ENCODE data around the gene CTBP1.

CTBP1 gene

DNA sequence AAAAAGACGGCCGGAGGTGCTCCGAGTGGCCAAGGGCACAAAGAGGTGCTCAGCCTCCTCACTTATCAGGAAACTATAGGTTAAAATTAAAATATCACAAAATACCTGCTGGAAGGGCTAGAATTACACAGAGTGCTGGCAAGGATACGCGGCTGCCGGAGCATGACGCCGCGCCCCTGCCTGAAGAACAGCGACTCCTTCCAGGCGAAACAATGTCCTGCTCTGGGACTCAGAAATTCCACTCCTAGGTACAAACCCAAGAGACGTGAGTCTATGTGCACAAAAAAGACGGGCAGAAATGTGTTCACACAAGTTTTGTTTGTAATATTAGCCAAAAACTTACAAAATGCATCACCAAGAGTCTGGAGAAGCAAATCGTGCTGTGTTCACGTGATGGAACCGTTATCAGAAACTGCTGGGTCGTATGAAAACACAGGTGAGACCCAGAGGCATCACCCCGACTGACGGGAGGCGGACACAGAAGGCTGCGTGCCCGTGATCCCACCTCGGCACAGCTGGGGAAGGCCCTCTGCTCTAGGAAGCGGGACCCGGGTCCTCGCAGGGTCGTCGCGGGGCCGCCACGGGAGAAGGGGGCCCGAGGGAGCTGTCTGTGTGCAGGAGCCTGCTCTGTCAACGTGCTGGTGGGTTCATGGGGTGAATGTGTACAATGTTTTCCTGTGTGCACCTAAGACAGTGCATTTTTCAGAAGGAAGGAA, 27.6 kb downstream of the CTBP1 start:
- DNase-seq: no peak

DNA sequence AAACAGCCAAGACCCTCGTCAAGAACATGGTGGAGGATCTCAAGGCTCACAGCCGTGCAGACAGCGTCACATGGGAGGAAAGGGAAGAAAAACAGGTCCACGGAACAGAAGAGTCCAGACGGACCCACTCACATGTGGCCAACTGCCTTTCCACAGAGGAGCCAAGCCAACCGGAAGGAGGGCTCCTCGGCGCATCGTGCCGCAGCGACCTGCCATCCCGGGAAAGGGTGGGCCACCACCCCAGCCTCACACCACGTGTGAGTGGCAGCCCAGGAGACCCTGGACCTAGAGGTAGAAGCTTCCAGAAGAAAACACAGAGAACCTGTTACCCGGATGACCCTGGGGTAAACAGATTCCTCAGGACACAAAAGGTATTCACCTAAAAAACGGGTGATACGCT, 28.4 kb downstream of the CTBP1 start:
- DNase-seq: no peak

DNA sequence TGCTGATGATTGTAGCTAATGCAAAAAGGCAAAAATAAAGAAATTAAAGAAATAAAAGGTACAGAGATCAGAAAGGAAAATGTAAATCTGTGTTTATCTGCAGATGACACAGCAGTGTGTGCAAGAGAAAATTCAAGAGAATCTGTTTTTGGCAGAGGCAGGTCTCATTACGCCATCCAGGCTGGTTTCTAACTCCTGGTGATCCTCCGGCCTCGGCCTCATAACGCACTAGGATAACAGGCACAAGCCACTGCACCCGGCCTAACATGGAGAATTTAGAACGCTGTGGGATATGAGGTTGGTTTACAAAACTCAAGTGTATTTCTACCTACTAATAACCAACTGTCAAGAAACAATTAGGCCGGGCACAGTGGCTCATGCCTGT, 29.4 kb downstream of the CTBP1 start:
- no peak for DNase-seq

DNA sequence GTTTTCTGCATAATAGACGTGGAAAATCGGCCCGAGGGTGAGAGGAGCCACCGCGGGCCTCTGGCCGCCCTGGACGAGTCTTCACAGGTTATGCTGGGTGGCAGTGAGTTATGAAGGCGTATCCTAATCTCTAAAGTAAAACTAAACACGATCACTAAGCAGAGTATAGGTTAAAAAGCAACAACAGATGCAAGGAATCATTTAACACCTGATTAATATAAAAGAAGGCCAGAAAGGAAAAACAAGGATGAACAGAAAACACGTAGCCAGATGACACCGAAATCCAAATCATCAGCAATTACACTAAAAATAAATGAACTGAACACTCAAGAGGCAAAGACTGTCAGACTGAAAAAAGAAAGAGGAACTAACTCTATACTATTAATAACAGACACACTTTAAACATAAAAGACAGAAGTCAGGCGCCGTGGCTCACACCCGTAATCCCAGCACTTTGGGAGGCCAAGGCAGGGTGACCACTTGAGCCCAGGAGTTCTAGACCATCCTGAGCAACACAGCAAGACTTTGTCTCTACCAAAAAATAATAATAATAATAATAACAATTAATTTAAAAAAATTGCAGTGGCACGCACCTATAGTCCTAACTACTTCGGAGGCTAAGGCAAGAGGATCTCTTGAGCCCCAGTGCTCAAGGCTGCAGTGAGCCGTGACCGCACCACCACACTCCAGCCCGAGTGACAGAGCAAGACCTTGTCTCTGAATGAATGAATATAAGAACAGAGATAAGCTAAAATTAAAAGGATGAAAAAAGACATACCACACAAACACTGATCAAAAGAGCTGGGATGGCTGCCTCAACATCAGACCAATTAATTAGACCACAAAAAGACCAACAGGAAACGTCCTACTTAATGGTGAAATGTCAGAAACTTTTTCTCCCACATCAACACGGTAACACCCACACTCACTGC, 30.0 kb downstream of the CTBP1 start:
- DNase-seq: no peak

DNA sequence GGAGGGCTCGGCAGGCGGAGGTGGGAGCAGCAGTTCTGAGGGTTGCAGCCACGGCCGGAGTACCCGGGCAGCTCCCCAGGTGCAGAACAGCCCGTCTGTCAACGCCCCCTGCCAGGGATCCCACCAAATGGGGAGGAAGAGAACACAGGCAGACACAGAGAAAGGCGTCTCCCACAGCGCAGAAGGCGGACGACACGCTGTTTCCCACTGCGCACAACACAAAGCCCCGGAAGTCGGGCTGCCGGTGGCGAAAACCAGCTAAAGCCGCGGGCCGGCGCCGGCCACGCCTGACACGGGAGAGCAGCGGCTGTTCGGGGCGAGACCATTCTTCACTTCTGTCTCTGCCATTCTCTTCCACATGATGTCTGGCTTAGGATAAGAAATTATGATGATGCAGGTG, 31.6 kb downstream of the CTBP1 start:
- DNase-seq: no peak

DNA sequence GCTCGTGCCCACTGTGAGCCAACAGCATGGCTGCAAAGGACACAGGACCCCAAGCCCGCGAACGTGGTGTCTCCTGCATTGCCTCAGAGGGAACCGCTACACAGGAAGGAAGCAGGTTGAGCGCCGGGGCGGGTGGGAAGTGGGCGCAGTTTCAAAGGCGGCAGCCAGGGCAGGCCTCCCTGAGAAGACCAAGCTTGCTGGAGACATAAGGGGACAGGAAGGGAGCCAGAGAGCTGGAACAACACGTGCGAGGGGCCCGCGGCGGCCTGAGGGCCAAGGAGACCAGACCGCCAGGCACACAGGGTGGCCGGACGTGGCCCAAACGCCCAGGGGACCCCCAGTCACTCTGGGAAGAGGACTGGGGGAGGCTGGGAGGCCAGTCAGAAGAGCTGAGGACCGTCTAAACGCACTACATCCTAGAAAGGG, 32.0 kb downstream of the CTBP1 start:
- peak; percentile 42 for DNase-seq

DNA sequence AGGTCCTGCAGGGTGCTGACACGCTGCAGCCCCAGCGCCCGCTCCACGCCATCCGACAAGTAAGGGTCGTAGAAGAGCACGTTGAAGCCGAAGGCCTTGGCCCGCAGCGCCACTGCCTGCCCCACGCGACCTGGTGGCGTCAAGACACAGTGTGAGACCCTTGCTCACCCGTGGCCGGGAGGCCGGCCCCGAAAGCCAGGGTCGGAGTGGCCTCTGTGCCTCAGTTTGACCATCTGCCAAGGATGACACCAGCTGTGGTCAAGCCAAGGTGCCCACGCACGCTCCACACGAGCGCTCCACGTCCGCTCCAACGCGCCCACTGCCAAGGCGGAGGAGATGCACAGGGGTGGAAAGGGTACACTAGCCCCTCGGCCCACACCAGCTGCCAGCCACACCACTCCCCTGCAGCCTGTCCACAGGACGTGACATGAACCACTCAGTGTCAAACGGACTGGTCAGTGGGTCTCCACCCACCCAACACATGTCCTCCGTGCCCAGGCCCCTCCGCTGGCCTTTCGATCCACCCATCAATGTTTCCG, 32.8 kb downstream of the CTBP1 start:
- no peak for DNase-seq

DNA sequence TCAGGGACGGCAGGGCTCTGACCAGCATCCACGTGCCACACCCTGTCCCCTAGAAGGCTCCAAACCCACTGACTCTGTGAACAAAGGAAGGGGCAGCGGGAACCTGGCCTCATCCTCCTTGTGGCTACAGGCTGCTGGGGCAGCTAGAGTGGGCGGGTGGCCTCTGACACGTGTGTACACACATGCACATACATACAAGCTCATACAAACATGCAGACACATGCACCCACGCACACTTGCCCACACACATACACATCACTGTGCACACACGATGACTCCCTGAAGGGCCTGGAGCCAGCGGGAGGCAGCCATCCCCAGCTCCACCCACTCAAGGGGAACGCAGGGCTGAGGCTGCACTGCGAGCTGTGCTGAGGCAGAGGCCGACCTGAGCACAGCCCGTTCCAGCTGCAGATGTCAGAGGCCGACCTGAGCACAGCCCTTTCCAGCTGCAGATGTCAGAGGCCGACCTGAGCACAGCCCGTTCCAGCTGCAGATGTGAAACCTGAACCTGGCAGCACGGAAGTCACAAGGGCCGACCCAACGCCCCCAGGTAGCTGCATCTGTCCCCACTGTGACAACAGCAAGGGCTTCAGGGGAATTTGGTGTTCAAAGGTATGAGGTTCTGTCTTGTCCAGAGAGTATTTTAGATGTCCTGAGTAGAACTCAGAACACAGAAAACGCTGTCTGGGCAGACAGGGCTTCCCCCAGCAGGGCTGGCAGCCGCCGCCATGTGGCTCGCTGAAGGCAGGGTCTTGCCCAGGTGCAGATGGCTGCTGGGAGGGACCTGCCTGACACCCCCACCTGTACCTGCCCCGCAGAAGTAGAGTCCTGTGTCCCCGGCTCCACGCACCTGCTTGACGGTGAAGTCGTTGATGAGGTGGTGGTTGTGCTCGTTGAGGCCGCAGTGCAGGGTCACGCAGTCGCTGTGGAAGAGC, 33.5 kb downstream of the CTBP1 start:
- no peak for DNase-seq

DNA sequence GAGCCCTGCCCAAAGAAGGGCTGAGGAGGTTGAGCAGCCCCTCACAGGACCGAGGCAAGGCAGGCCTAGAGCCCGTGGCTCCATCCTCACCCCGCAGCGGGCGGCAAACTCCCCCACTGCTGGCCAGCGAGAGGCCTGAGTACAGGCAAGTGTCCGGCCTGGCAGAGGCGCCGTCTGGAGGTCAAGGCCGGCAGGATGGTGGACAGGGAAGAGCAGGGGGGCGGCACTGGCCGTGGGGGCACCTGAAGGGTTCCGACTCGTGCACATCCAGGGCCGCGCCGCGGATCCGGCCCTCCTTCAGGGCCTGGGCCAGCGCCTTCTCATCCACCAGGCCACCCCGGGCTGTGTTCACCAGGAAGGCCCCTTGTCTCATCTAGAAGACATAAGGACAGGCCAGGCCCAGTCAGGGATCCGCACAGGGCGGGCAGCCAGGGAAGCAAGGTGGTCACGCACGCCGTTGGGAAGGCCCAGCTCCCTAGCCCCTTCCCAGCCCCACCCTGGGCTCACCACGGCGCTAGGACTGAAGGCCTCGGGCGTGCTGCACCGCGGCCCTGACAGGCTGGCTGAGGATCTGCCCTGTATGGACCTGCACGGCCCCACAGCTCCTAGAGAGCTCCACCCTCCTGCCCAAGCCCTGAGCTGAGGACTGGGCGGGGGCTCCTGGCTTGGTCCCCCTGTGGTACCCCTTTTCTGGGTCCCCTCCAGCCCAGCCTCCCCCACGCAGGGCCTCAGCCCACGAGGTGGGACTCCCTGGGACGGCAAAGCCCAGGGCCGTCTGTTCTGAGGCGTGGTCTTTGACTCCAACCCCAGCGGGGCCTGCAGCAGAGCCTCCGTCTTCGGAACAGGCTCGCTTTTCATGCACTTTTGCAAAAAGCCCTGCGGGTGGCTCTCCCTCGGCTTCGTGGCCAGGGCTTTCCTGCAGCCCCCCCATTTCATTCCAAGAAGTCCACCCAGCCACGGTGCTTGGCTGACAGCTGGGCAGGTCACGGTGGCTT, 34.5 kb downstream of the CTBP1 start:
- no peak for DNase-seq

DNA sequence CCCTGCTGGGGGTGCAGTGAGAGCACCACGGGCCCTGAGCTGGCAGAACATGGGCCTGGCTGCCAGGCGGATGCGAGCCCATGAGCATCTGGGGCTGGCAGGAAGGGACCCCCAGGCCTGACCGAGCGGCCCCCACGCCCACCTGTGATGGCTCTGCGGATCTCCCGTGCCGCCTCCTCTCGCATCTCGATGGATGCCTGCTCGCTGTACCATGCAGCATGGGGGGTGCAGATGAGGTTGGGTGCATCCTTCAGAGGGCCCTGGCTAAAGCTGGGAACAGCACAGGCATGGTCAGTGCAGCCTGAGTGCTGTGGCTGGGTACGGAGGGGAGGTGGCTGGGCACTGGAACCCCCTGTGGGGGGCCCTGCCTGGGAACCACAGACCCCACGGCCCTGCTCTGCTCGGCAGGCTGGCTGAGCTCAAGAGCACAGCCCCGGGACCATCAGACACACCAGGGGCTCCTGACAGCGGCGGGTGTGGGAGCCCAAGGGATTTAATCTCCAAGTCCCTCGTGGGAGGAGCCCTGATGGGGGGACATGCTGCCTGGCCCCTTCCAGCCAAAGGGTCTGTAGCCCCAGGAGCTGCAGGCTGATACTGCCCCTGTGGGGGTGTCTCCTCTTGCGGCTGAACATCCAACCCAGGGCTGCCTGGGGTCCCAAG, 35.5 kb downstream of the CTBP1 start:
- DNase-seq: no peak

DNA sequence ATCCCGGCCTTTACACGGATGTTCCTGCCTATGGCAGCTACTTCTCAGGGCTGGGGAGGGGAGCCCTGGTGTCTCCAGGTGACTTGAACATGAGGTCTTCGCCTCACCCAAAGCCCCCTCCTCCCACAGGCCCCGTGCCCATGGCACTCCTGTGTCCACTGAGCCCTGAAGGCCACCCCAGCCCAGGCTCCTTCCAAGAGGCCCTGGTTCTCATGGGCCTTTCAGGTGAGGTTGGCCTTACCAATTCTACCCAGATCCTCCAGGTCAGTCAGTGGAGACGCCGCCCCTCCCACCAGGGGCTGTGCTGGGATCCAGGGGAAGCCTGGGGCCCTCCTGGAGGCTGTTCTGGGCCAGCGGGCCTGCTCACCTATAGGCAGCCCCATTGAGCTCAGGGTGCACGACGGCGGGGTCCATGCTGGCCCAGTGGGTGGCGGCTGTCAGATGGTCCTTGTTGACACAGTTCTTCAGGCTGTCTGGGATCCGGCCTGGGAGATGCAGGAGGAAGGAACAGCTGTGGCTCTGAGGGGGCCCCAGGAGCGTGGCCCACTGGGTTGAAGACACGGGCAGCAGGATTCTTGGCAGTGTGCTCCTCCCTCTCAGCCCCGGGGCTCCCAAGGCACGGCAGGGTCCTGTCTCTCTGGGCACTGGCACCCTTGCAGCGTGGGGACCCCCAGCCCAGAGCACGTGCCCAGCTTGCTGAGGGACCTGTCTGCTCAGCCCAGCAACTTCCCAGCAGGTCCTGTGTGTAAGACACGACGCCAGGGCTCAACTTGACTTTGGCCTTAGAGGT, 36.2 kb downstream of the CTBP1 start:
- DNase-seq: no peak

DNA sequence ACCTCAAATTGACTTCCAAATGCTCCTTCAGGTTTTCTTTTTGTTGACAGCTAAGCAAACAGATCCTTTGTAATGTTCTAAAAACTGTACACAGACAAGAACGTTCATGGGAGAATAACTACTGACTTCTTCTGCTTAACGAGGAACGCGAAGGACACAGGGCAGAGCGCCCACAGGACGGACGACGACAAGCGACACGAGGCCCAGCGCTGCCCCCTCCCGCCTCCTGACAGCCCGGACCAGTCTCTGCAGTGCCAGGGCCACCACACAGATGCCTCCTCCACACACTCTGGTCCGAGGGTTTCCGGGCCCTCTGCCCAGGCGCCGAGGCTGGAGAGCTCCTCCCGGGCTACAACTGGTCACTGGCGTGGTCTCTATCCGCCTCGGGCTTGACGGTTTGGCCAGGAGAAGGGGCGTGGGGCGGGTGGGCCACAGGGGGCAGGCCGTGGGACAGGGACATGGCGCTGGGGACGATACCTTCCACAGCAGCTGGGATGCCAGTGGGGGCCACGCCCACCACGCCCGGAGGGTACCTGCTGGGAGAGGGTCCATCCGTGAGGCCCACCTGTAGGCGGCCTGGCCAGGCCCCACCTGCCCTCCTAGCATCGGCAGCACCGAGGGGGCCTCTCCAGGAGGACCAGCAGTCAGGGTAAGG, 36.9 kb downstream of the CTBP1 start:
- no peak for DNase-seq

DNA sequence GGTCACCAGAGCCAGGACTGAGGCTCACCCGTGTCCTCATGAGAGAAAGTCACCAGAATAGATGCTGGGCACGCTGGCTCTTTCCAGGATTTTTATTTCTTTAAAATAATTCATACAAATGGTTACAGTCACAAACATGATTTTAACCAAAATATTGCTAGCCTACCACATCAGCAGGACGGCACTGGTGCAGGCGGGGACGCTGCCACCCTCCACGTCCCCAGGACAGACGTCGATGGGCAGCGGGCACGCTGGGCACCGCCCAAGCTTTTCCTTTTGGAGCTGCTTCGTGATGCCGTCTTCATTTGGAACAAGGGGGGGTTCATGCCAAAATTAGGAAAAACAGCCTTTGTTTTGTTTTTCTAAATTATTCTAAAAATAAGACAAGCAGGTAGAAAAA, 37.6 kb downstream of the CTBP1 start:
- DNase-seq: no peak

DNA sequence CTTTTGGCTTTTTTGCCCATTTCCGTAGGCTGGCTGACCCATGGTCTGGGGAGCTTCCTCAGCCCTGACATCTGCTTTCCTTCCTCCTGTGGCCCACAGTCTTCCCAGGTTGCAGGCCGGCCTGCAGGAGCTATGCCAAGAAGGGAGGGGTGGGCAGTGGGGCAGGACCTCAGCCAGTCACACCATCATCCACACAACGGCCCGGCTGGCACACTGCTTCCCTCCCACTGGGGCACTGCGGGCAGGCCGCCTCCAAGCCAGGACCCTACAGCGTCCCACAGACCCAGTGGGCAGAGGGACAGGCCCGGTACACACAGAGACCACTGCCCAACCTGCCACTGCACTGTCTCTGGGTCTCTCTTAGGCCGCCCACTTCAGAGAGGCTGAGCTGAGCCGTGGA, 38.0 kb downstream of the CTBP1 start:
- DNase-seq: no peak

DNA sequence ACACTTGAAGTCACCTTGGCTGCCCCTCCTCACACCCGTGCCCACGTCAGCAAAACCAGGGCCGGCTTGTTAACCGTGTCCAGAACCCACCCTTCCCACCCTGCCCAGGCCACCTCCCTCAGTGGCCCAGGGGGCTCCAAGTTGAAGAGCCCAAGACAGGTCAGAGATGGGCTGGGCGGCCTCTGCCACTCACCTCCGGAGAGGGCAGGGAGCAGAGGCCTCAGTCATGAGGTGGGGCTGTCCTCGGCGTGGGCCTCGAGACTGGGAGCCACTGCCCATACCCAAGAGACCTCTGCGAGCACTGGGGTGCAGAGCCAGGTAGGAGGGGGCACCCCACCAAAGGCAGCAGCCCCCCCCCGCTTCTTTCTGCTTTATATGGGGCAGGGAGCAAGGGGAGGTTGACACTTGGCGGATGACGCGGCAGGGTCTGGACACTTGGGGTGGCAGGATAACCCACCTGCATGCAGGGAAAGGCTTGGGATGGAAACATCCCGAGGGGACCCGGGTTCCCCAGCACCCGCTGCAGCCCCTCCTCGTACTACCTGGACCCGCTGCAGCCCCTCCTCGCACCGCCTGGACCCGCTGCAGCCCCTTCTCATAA, 38.6 kb downstream of the CTBP1 start:
- no peak for DNase-seq

DNA sequence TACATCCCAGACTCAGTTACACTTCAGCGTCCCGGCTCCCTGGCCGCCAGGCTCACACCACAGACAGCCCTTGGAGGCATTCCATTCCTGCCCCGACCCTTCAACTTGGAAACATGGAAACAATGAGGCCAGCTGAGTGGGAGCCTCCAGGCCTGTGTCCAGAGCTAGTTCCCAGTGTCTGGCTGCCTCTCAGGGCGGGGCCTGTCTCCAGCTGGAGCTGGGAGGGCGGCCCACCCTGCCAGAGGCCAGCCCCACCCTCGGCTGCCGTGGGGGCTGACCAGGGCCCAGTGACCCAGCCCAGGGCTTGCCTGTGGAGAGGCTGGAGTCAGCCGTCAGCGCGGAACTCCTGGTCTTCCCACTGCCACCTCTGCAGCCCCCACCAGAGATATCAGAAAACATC, 39.1 kb downstream of the CTBP1 start:
- DNase-seq: no peak

DNA sequence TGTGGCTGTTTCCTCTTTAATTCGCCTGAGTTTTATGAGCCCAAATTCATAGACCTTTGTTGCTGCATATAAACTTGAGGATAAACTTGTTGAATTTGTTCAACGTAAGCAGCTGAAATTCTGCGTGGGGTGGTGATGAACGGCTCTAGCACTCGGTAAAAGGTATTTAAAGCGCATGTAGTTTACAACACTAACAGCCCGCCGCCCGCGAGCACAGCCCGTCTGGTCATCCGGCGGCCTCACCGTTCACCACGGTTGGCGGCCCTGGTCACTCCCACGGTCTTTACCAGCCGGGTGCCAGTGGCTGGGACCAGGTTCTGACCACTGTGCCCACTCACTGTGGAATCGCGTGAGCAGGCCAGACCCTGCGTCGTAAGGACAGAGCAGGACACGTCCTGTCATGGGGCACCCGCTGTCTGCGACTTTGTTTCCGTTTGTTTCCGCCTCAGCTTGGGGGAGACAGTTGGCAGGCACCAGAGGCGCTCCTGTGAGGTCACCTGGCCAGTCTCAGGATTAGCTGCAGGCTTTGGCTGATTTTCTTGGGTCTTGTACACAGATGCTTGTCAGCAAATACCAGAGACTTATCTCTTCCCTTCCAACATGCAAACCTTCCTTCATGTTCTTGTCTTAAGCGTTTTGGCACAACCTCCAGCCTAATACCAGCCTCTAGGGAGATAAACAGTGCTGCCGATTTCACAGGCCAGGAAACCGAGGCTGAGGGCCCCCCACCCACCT, 39.8 kb downstream of the CTBP1 start:
- DNase-seq: no peak

DNA sequence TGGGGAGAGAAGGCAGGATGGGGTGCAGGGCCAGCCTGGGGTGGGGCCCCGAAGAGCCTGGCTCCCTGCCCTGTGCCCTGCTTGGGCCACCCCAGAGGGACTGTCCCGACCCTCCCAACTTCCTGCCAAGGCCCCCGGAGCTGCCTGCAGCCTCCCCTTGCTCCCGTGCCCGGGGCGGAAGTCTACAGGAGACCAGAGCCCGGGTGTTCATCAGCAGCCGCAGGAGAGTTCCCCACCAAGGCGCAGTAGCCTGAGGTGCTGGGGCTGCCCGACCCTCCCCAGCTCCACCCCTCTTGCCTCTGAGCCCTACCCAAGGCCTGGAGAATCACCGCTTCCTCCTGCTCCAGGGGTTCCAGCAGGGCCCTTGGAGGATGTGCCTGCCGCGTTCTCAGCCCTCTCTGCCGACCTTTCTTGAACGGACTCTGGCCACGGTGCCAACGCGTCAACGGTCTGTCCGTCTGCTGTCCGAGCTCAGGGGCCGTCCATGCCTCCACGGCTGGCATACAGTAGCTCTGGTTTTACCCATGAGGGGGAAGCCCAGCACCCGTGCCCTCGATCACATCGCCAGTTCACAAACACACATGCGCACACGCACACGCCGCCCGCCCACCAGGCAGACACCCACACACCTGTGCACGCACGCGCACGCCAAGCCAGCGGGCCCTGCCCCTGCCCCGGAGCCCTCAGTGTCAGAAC, 40.5 kb downstream of the CTBP1 start:
- no peak for DNase-seq

Data from activated CD4-positive, alpha-beta T cell treated with anti-CD3 and anti-CD28 coated beads for 1 hour (primary cell).